Measurements from ENCODE around the gene CALM1.
"Not testable (repeated sequence)": the region's sequence is repeated elsewhere in the genome, so short reads cannot be mapped to it uniquely, and the experiment has no call there.

Gene CALM1

GRCh38 chr14:90383731-90384542 lies 12.9 kb upstream of the CALM1 start:
- DNase-seq: peak; percentile 72

GRCh38 chr14:90384543-90384911 lies 12.3 kb upstream of the CALM1 start:
- DNase-seq: peak; percentile 51

- no peak for DNase-seq
These were observed 10.5 kb upstream of the CALM1 start for GRCh38 chr14:90386321-90386720.

GRCh38 chr14:90387206-90387760 lies 9.5 kb upstream of the CALM1 start:
- no peak for DNase-seq

GRCh38 chr14:90388437-90388836 lies 8.4 kb upstream of the CALM1 start:
- no peak for DNase-seq

- no peak for DNase-seq
These were observed 7.8 kb upstream of the CALM1 start for GRCh38 chr14:90388982-90389381.

- DNase-seq: no peak
These were observed 2.9 kb upstream of the CALM1 start for GRCh38 chr14:90393966-90394365.

- not testable (repeated sequence) for DNase-seq
These were observed 2.0 kb upstream of the CALM1 start for GRCh38 chr14:90394782-90395181.

- peak; percentile 76 for DNase-seq
These were observed 841 bp downstream of the CALM1 start for GRCh38 chr14:90397425-90398314.

- peak; percentile 67 for DNase-seq
These were observed 1.5 kb downstream of the CALM1 start for GRCh38 chr14:90398315-90398839.

- no peak for DNase-seq
These were observed 2.2 kb downstream of the CALM1 start for GRCh38 chr14:90398841-90399540.

GRCh38 chr14:90399541-90400444 lies 3.0 kb downstream of the CALM1 start:
- DNase-seq: peak; percentile 88

- no peak for DNase-seq
These were observed 4.2 kb downstream of the CALM1 start for GRCh38 chr14:90400904-90401561.

GRCh38 chr14:90402016-90402415 lies 5.2 kb downstream of the CALM1 start:
- DNase-seq: no peak

GRCh38 chr14:90403065-90403464 lies 6.2 kb downstream of the CALM1 start:
- no peak for DNase-seq

- no peak for DNase-seq
These were observed 8.3 kb downstream of the CALM1 start for GRCh38 chr14:90405101-90405500.

GRCh38 chr14:90405755-90406154 lies 8.9 kb downstream of the CALM1 start:
- no peak for DNase-seq

- no peak for DNase-seq
These were observed 9.6 kb downstream of the CALM1 start for GRCh38 chr14:90406384-90406798.

- DNase-seq: no peak
These were observed 10.4 kb downstream of the CALM1 start for GRCh38 chr14:90407230-90407629.

GRCh38 chr14:90408713-90409112 lies 11.9 kb downstream of the CALM1 start:
- no peak for DNase-seq

GRCh38 chr14:90409209-90409730 lies 12.4 kb downstream of the CALM1 start:
- no peak for DNase-seq
